ENCODE measurements around the gene ZNF484. TPM values are rescaled to one million over a fixed set of nuclear protein-coding genes. Genes with fewer than 3 reads are reported as not detected.
"Not testable (repeated sequence)": the region's sequence is repeated elsewhere in the genome, so short reads cannot be mapped to it uniquely, and the experiment has no call there.

ZNF484 gene
- total and polyA plus RNA-seq, 12 donors, result 1.7 to 21.4 (median 8.4) TPM

DNA sequence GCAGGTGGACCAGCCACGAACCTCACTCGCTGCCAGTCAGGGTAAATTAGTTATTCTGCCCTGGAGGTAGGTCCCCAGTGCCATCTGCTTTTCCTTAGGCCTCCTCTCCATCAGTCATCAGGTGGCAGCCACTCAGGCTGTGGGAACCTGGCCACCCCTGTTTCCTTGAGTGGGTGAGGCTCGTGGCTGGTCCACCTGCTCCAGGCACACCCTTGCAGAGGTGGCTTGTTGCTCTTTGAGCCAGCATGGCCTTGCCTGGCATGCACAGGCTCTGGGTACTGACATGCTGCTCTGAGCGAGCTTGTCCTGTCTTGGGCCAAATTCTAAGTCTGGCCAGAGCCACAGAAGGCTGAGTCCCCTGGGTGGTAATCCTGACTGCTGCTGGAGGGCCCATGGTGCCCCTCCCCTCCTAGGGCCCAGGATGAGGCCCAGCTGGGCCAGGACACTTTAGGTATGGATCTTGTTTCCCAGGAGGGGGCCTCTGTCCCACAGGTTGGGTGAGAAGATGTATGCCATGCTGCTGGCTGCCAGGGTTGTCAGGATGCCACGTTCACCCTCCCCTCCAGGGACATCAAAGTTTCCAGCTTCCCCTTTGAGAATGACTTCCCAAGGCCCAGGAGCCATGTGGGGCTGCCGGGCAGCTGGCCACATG is 17.0 kb upstream of the ZNF484 start:
- no peak for DNase-seq
- Histone ChIP-seq H3K27ac (no peak overlapping the region), H3K36me3 (replicated peaks in 1 of 2) (no peaks in the 10 kb centered on the region), H3K9me3 (replicated peaks in 1 of 3) (no peaks in the 10 kb centered on the region), H3K4me1 (replicated peaks in 1 of 2) (no peaks in the 10 kb centered on the region), H3K27me3 (no peaks in the 10 kb centered on the region), H3K4me3 (no peak overlapping the region)
- WGBS, 4 donors, result 85 to 100% (median 92%) methylated on average over 2 to 6 of the region's 6 CpGs
- intact Hi-C loops (cut with DNase I), result no loop called here
- TF ChIP-seq, protein P1, sequence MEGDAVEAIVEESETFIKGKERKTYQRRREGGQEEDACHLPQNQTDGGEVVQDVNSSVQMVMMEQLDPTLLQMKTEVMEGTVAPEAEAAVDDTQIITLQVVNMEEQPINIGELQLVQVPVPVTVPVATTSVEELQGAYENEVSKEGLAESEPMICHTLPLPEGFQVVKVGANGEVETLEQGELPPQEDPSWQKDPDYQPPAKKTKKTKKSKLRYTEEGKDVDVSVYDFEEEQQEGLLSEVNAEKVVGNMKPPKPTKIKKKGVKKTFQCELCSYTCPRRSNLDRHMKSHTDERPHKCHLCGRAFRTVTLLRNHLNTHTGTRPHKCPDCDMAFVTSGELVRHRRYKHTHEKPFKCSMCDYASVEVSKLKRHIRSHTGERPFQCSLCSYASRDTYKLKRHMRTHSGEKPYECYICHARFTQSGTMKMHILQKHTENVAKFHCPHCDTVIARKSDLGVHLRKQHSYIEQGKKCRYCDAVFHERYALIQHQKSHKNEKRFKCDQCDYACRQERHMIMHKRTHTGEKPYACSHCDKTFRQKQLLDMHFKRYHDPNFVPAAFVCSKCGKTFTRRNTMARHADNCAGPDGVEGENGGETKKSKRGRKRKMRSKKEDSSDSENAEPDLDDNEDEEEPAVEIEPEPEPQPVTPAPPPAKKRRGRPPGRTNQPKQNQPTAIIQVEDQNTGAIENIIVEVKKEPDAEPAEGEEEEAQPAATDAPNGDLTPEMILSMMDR (IDR thresholded peaks at IDR 0.05), result no peak
- no peak for TF ChIP-seq POLR2A (IDR thresholded peaks at IDR 0.05)

DNA sequence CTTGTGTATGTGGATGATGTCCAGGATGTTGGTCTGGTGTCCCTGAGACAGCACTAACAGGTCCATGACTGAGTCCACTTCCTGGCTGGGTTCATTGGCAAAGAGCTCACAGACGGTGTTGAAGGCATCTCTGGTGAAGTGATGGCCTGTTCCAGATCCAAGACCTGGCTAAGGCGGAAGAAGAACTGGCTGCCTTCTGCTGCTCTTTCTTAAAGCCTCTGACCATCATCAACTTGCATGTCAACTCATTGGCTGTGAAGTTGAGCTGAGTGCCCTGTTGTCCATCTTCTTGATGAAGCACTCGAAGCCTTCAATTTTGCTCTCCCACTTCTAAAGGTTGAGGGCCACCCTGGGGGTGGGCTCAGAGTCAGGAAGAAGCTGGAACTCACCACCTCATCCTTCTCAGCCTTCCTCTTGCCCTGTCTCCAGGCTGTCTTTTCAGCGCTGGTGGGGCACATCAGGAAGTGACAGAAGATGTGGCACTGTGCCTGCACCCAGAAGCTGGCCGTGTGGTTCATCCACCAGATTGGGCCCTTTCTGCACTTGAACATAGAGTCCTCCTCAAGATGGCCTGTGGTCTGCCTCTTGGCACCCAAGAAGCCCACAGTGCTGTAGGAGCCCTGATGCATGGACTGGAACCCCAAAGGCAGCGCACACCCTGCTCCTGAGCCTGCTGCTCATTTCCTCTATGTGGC is 16.2 kb upstream of the ZNF484 start:
- WGBS, 4 donors, result 81 to 96% (median 92%) methylated on average over 4 to 6 of the region's 6 CpGs
- intact Hi-C loops (cut with DNase I); H3K27me3 ChIP-seq; H3K9me3 ChIP-seq (replicated peaks in 1 of 3); H3K27ac ChIP-seq; H3K4me1 ChIP-seq (replicated peaks in 1 of 2); DNase-seq; H3K4me3 ChIP-seq; H3K36me3 ChIP-seq (replicated peaks in 1 of 2): not testable (repeated sequence)

DNA sequence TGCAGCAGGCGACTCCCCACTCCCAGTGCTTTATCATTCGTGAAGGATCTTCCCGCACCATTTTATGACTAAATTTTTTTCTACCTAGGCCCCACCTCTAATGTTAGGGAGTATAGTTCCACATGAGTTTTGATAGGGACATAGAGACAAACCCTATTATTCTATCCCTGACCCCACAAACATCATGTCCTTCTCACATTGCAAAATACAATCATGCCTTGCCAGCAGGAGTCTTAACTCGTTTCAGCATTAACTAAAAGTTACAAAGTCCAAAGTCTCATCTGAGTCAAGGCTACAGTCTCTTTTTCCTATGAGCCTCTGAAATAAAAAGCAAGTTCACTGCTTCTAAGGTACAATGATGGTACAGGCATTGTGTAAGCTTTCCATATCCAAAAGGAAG is 14.4 kb upstream of the ZNF484 start:
- H3K4me3 ChIP-seq; H3K9me3 ChIP-seq (replicated peaks in 1 of 3); H3K27ac ChIP-seq; H3K36me3 ChIP-seq (replicated peaks in 1 of 2); H3K27me3 ChIP-seq; intact Hi-C loops (cut with DNase I); H3K4me1 ChIP-seq (replicated peaks in 1 of 2); DNase-seq: not testable (repeated sequence)
- 70 to 82% (median 80%) methylated on average over 4 of the region's 4 CpGs for WGBS, 4 donors

DNA sequence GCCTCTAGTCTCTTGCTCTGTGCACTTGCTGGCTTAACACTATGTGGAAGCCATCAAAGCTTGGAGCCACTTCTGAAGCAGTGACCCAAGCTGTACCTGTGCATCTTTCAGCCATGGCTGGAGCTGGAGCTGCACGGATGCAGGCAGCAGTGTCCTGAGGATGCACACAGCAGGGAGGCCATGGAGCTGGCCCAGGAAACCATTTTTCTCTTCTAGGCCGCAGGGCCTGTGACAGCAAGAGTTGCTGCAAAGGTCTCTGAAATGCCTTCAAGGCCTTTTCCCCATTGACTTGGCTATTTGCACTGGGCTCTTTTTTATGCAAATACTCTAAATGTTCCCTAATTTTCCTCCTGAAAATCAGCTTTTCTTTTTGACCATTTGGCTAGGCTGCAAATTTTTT is 12.9 kb upstream of the ZNF484 start:
- no peak overlapping the region for H3K27ac ChIP-seq
- no peaks in the 10 kb centered on the region for H3K36me3 ChIP-seq (replicated peaks in 1 of 2)
- WGBS, 4 donors, result 50 to 61% (median 59%) methylated on average over 1 to 2 of the region's 2 CpGs
- TF ChIP-seq POLR2A (IDR thresholded peaks at IDR 0.05), result no peak
- TF ChIP-seq, protein P1 (IDR thresholded peaks at IDR 0.05), result no peak
- no peaks in the 10 kb centered on the region for H3K27me3 ChIP-seq
- no peaks in the 10 kb centered on the region for H3K9me3 ChIP-seq (replicated peaks in 1 of 3)
- H3K4me3 ChIP-seq, result no peak overlapping the region
- H3K4me1 ChIP-seq (replicated peaks in 1 of 2), result no peaks in the 10 kb centered on the region
- intact Hi-C loops (cut with DNase I), result no loop called here
- DNase-seq, result no peak

DNA sequence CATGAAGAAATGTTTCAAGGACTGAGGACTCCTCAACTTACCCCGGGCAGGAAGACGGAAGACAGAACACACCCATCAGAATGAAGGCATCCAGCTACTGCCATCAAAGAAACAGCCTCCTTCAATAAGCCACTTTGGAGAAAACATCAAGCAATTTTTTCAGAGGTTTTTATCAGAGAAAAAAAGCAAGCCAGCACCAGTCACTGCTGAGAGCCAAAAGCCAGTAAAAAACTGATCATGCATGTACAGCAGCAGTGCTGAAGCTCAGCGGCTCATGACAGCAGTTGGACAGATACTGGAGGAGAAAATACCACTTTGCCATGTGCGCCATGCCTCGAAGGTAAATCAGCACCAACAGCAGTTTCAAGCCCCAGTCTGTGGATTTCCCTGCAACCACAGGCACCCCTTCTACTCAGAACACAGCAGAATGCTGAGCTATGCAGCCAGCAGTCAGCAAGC is 10.1 kb upstream of the ZNF484 start:
- TF ChIP-seq POLR2A (IDR thresholded peaks at IDR 0.05), result no peak
- TF ChIP-seq, protein P1 (IDR thresholded peaks at IDR 0.05), result no peak
- Histone ChIP-seq H3K27ac (no peak overlapping the region), H3K27me3 (no peaks in the 10 kb centered on the region), H3K36me3 (replicated peaks in 1 of 2) (no peaks in the 10 kb centered on the region), H3K4me1 (replicated peaks in 1 of 2) (no peaks in the 10 kb centered on the region), H3K4me3 (no peak overlapping the region), H3K9me3 (replicated peaks in 1 of 3) (no peaks in the 10 kb centered on the region)
- 76 to 90% (median 83%) methylated on average over 5 of the region's 5 CpGs for WGBS, 4 donors
- no peak for DNase-seq
- intact Hi-C loops (cut with DNase I), result no loop called here

DNA sequence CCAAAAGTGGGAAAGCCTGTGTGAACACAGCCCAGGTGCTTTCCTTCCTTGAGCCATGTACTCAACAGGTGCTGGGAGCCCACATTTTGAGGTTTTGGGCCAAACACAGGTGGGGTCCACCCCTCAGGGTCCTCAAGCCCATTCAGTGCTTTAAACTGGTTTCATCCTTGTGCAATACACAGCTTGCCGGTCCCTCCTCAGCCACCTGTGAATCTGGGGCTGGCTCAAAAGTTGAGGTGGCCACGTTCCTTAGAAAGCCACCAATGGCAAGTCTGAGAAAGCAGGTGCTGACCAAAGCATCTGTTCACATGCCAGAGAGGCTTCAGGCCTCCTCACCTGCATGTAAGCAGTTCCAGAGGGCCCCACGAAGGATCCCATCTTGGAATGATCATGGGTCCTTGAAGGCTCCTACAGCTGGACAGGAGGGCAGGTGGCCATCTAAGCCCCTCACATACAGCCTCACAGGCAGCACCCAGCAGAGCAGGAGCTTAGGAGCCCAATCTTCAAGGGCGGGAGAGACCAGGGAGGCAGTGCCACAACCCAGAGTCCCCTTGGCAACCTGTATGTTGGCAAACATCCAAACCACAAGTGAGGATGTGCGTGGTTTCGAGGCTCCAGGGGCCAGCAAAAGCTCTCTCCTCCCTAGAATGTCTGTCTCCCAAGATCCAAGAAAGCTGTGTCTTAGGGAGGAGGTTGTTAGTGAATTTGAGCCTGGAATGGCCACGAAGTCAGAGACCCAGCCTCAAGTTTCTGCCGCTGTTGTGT is 9.2 kb upstream of the ZNF484 start:
- H3K27me3 ChIP-seq; DNase-seq; intact Hi-C loops (cut with DNase I); H3K4me1 ChIP-seq (replicated peaks in 1 of 2); H3K4me3 ChIP-seq; H3K9me3 ChIP-seq (replicated peaks in 1 of 3); H3K27ac ChIP-seq; H3K36me3 ChIP-seq (replicated peaks in 1 of 2): not testable (repeated sequence)
- 77 to 90% (median 80%) methylated on average over 5 to 8 of the region's 8 CpGs for WGBS, 4 donors

DNA sequence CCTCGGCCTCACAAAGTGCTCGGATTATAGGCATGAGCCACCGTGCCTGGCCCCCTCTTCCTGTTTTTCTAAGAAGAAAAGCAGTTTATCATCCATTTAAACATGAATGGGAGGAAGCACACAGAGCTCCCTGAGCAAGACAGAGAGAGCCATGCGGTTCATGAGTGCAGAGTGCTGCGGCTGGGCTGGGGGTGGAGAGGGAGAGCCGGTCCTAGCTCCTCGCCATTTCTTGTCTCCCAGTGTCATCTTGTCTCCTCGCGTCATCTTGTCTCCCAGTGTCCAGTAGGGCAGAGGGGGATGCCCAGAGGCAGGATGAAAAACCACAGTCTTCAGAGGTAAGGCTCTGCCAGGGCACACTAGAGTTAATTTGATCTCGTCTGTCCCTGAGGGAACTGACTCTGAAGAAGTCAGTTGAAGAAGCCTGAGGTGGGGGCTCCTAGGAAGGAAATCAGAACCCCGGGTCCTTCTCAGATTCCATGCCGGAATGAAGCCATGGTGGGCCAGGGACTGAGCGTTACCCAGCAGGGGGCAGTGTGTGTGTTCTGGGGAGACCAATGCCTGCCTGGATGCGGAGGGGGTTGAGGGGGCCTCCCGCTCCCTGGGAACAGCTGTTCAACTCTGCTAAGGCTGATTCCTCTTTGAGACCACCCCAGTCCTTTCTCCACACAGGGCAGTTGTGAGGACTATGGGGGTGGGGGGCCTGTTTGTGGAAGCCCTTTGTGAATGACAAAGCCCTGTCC is 6.0 kb upstream of the ZNF484 start:
- H3K27me3 ChIP-seq; H3K9me3 ChIP-seq (replicated peaks in 1 of 3); DNase-seq; H3K36me3 ChIP-seq (replicated peaks in 1 of 2); H3K27ac ChIP-seq; H3K4me3 ChIP-seq; H3K4me1 ChIP-seq (replicated peaks in 1 of 2); intact Hi-C loops (cut with DNase I): not testable (repeated sequence)
- 59 to 75% (median 73%) methylated on average over 11 to 15 of the region's 15 CpGs for WGBS, 4 donors
